Smooth muscle cell of bladder (primary cell): ENCODE results near the gene ABCA9. TPM values are rescaled to one million over a fixed set of nuclear protein-coding genes. Genes with fewer than 3 reads are reported as not detected.

Experiments
- total RNA-seq: library from RNA; depleted of rRNA; stranded (reverse); fragments of >200 nt; gene quantifications from 2 replicates; pipeline ENCODE4 v1.2.3, GENCODE V29; 2014

The ABCA9 gene, protein sequence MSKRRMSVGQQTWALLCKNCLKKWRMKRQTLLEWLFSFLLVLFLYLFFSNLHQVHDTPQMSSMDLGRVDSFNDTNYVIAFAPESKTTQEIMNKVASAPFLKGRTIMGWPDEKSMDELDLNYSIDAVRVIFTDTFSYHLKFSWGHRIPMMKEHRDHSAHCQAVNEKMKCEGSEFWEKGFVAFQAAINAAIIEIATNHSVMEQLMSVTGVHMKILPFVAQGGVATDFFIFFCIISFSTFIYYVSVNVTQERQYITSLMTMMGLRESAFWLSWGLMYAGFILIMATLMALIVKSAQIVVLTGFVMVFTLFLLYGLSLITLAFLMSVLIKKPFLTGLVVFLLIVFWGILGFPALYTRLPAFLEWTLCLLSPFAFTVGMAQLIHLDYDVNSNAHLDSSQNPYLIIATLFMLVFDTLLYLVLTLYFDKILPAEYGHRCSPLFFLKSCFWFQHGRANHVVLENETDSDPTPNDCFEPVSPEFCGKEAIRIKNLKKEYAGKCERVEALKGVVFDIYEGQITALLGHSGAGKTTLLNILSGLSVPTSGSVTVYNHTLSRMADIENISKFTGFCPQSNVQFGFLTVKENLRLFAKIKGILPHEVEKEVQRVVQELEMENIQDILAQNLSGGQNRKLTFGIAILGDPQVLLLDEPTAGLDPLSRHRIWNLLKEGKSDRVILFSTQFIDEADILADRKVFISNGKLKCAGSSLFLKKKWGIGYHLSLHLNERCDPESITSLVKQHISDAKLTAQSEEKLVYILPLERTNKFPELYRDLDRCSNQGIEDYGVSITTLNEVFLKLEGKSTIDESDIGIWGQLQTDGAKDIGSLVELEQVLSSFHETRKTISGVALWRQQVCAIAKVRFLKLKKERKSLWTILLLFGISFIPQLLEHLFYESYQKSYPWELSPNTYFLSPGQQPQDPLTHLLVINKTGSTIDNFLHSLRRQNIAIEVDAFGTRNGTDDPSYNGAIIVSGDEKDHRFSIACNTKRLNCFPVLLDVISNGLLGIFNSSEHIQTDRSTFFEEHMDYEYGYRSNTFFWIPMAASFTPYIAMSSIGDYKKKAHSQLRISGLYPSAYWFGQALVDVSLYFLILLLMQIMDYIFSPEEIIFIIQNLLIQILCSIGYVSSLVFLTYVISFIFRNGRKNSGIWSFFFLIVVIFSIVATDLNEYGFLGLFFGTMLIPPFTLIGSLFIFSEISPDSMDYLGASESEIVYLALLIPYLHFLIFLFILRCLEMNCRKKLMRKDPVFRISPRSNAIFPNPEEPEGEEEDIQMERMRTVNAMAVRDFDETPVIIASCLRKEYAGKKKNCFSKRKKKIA (N-terminal part only)
- 6.8 and 10.0 TPM in 2 replicates for total RNA-seq

GRCh38 chr17:69060822-69061221 lies at the start of gene ABCA9:
Gene ABCA9, minus strand, starts transcription at chr17:69060927. Its CDS starts 9,801 bp downstream, at chr17:69051126.

DNA sequence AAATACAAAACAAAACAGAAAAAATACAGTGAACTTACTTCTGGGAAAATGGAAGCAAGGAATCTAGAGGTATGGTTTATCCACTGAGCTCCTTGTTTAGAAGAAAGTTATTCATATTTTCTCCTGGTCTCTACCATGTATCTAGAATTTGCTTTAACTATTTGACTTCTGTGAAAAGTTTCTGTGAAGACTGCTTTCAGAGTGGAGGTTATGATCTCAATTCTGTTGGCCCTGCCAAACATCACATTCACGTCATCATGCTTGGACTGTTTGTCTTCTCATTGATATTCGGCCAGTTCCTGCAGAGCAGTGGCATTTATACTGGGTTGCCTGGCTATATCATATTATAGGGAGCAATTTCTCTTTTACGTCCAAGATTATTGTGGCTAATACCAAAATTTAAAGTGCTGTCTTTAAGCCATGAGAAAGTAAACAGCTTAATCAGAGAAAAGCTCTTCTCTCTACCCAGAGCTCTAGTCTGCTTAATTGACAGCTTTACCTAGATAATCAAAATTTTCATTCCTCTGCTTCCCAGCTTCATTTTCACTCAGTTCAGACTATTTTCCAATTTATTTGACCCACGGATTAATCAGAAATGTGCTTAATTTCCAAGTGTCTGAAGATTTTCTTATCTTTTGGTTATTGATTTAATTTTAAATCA lies 105.4 kb downstream of the ABCA9 start, which contains the start of gene ABCA8:
Gene ABCA8 (minus strand): TSS at position 212 of the 661 bp plus-strand sequence. CDS start 13,358 bp downstream, outside the sequence.

Other genes with a start within 250 kb of the ABCA9 start
- gene ABCA8, start 105.5 kb downstream of the ABCA9 start, total RNA-seq: 28.6 and 50.3 TPM in 2 replicates
- gene ABCA6, start 81.0 kb upstream of the ABCA9 start, total RNA-seq: 9.9 and 20.2 TPM in 2 replicates
- 2.2 and 2.4 TPM in 2 replicates for gene ABCA10, start 167.9 kb upstream of the ABCA9 start, total RNA-seq